Globus pallidus (tissue), 1 donor: ENCODE results near the gene TP63.

Source experiments
- DNase-seq: peaks from one replicate; pipeline ENCODE4 v3.0.0-alpha.2; 2015; ENCODE audit warnings: low spot score

The TP63 gene

DNA sequence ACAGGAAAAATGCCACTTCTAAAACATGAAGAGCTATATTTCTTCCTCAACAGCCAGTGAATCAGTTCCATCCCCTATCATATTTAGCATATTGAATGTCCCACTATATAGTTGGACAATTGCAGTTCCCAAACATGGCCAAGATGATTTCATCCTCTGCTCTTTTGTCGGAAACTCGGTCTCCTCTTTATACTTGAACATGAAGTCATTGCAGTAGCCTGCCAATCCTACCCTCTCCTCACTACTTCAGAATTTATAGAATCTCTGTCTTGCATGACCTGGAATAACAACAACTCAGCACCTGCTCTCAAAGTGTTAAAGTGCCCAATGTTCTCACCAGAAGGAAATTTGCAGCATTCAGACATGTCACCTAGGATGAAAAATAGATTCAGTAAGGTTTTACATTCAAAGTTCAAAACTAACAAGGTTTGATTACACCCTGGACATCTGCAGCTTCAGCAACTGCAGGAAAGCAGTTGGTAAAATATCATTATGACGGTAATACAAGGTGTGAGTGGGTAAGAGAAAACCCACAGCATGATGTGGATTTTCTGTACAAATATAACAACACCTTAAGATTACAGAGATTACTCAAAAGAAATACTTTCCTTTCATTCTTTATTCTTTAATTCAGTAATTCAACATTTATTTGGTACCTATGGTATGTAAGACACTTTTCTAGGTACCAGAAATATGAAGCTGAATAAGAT, 52.5 kb downstream of the TP63 start:
- DNase-seq = no peak

GRCh38 chr3:189684317-189684716, 53.1 kb downstream of the TP63 start:
- no peak for DNase-seq

GRCh38 chr3:189685291-189685690, 54.1 kb downstream of the TP63 start:
- no peak for DNase-seq

GRCh38 chr3:189685860-189686259, 54.7 kb downstream of the TP63 start:
- DNase-seq = no peak

DNA sequence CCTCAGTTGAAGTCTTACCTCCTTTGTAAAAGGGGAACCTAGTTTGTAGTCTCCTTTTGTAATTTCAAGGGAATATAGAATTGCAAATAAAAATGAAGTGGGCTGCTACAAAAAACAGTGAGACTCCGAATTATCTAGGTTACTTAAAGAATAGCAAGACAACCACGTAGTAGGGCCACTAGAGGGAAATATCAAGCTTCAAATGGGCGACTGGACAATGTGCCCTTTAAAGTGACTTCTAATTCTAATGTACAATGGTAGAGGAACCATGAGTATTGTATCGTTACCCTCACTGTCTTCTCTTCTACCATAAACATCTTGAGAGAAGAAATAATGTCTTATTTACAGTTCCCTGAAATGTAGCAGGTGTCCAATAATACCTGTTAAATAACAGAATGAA, 56.3 kb downstream of the TP63 start:
- no peak for DNase-seq

DNA sequence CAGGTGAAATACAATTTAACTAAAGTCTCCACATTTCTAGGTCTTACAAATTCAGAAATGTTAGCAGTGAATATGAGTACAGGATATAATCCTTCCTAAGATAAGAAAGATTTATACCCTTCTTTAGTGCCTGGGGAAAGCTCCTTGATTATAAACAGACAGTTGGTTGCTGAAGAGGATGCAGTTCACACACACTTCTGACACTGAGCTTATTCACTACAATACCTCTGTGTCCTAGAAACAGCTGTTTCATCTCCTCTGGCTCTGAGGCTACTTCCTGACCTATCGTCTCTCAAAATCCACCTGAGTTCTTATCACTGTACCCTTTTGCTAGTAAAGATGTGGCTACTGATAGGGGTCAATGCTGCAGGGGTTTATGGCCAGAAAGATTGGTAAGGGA, 57.1 kb downstream of the TP63 start:
- DNase-seq = no peak

- DNase-seq = no peak
Observed at GRCh38 chr3:189689625-189690024, 58.4 kb downstream of the TP63 start.

DNA sequence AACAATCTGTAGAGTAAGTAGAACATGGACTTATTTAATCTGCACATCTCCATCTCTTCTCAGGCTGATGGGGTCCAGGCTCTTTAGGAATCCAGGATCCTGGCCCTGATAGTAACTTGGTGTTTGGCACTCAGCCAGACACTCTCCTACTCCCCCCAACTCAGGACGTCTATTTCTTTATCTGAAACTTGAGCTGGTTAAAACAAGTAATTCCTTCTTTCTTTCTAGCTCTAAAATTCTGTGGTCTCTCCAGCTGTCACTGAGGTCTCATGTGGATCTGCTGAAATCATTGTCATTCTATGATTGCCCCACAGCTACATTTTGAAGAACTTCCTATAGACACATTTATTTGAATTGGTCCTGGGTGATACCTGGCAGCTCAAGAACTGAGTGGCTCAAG, 59.0 kb downstream of the TP63 start:
- no peak for DNase-seq

GRCh38 chr3:189690672-189691071, 59.5 kb downstream of the TP63 start:
- no peak for DNase-seq

DNA sequence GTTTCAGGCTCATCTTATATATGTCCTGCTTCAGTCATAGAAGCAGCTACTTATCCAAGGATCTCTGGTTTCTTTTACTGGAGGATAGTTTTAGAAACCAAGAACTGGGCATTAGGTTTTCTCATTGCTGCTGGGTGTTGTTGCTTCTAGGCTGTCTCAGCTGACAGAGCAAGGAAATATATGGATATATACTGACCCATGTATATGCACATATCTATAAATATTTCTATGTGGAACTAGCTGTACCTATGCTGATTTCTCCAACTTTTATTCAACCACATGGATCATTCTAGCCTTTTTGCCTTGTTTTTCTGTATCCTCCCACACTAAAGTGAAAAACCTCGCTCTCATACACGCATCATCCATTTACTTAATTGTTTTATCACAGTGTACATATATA, 64.2 kb downstream of the TP63 start:
- DNase-seq = no peak

DNA sequence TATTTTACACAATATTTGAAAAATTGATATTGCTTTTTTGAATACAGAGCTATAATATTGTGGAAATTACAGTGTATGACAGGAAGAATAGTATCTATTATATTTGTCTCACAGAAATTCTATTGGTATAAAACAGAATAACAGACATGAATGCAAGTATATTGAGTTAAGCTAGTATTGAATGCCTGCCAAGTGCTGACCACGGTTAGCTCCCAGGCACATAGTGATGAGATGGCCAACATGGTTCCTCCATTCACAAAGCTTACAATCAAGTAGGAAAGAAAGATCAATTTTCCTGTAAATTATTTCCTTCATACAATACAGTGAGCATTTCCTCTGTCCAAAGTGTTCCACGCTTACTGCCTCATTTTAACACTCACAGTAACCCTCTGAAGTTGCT, 67.6 kb downstream of the TP63 start:
- no peak for DNase-seq

GRCh38 chr3:189699885-189700284, 68.7 kb downstream of the TP63 start:
- DNase-seq = no peak

DNA sequence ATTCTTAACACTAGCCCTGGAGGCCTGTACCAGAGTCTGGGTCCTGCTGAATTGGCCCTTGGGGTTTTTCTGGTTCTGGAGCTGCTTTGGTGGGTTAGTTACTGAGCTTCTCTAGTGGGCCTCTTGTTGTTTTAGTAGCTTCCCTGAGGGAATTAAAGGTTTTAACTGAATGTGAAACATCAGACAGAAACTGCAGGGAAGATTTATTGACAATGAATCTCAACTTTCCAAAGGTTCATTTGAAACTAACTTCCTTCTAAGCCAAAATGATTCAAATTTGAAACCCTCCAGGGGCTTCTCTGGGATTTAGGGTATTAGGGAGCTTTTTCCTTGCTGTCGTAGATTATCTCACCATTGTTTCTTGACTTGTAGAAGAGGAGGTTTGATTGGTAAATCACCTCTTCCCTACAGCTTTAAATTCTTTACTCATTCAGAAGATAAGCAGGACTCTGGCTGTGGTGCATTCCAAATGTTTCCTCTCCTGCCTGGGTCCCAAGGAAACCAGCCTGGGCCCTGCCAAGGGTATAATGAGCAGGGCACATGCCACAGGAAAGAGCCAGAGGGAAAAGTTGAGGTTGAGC, 71.0 kb downstream of the TP63 start:
- DNase-seq = no peak

- DNase-seq = no peak
Observed at GRCh38 chr3:189703865-189704264, 72.7 kb downstream of the TP63 start.

DNA sequence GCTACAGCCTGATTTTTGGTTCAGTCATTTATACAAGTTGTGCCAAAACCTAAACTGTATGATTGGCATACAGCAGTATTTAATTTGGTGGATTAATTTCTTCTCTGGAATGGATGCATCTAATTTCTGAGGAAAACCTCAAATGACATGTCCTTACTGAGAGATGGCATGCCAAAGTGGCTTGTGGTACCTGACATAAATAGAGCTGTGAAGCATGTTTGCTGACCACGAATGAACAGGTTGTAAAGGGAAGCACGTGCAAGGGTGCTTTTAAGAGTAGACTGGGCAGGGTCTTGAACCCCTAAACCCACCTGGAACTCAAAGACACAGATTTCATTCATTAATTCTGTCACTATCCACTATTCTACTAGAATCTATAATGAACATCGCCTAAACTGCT, 77.2 kb downstream of the TP63 start:
- DNase-seq = no peak

DNA sequence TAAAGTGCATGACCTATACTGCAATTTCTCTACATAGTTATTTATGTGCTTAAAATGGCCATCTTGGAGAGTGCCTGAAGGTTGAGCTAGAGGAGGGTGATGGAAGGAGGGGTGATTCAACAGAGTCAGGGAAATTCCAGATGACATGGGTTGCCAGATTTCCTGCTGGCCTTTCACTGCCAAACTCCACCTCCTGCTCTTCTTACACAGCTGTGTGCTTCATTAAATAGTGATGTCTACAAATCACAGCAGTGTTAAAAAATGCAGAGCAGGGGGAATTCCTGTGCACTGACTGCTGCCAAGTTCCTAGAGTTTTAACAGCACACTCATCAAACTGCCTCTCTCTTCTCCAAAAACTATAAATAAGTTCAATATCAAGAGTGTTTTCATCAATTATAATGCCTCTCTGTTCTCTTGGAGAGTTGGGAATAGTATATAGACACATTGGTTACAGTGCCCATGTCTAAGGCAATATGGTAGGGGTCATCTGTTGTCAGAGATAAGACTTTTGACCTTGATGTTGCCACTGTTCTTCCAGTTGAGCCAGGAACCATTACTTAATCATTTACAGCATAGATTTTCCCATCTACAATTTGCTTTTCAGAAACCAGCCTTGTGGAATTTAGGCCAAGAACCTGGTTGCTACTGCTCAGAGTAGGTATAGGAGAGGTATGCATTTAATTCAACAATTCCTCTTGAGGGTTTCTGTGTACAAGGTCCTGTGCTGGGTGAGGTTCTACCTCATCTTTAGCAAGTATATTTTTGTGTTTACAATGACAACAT, 79.6 kb downstream of the TP63 start:
- no peak for DNase-seq

GRCh38 chr3:189712906-189713483, 81.8 kb downstream of the TP63 start:
- DNase-seq = no peak

DNA sequence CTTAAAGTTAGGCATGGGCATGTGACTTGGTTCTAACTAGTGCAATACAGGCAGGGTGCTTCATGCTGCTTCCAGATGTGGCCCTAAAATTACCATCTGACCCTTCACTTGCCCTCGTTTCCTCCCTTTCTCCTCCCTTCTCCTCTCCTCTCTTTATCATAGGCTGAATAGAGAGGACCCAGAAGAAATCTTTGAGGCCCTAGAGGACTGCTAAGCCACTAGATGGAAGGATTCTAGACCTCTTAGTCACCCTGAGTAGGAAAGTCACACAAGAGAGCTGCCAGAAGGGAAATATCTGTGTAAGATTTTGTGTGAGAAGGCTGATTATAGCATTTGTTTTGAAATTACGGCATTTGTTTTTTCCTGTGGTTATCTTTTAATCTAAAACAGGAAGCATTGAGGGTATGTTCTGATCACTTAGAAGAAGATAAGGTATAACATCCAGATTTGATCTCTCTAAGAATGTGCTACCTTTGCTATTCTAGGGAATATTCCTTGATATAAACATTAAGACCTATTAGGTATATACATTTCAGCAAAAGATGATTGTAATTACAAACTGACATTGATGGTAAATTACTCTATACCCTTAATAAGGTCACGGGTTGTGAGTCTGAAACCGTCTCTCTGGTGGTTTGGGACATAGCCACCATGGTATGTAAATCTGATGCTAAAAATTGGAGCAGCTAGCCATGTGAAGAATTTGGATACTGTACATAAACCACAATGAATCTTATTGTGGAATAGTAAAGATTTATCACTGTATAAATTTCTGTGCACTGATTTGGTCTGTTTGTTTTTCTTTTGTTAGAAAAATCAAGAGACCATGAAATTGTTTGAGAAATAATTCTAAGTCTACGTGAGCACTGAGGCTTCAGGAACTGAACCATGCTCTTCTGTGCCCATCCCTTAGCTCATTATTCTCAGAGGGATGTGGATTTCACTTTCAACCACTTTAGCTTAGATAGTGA, 84.1 kb downstream of the TP63 start:
- no peak for DNase-seq

- no peak for DNase-seq
Observed at GRCh38 chr3:189718215-189718614, 87.0 kb downstream of the TP63 start.

GRCh38 chr3:189720736-189721417, 89.7 kb downstream of the TP63 start:
- no peak for DNase-seq
